K562 (cell line): Measurements from ENCODE around the gene ANKS3.

Source experiments
- L3MBTL2 ChIP-seq: fragments of 450-650 bp; IDR thresholded peaks from 2 replicates; pipeline ENCODE4 v1.6.1; 2016; ENCODE audit warnings: mild to moderate bottlenecking, moderate library complexity
- LARP7 ChIP-seq: fragments of 450-650 bp; IDR thresholded peaks from 2 replicates; pipeline ENCODE4 v1.6.1; 2016
- MAX ChIP-seq: sonication (generic); formaldehyde crosslinking; IDR thresholded peaks from 2 replicates; pipeline ENCODE4 v1.9.0; 2022; ENCODE audit warnings: mild to moderate bottlenecking, missing genetic modification reagents
- NKRF ChIP-seq: fragments of 450-650 bp; IDR thresholded peaks from 2 replicates; pipeline ENCODE4 v1.6.1; 2016; ENCODE audit warnings: borderline replicate concordance
- POLR2AphosphoS5 ChIP-seq: IDR thresholded peaks from 2 replicates; pipeline ENCODE4 v1.6.1; 2011; ENCODE audit warnings: mild to moderate bottlenecking, low read depth, low read length, moderate library complexity; ENCODE audit not compliant: control insufficient read depth, insufficient read depth

GRCh38 chr16:4746991-4747574 lies 13.0 kb upstream of the ANKS3 start:
- TF ChIP-seq MAX (CRISPR knock-in tag) (no peak), LARP7 (no peak), POLR2AphosphoS5 (no peak), NKRF (no peak), L3MBTL2 (no peak)
